Measurements from ENCODE around the gene ARF6. TPM values are rescaled to one million over a fixed set of nuclear protein-coding genes. Genes with fewer than 3 reads are reported as not detected.

Gene ARF6
- total and polyA plus RNA-seq, 10 of the 15 experiments (the other 5 are each of a cell fraction or from before 2014, with no cell fraction given), result 46.8 to 128 (median 71.9) TPM

DNA sequence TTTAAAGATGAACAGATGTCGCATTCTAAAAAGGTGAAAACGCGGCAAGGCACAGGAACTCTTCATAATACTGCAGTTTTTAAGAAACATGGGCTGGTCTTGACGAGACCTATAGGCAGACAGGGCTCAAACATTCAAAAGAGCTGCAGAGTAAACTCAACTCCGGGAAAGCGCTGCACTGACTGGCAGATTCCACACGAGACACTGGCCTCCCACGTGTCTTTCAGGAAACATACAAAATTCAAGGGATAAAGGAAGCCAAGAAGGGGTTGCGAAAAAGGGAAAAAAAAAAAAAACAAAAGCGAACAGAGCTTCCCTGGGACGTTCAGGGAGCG is 614 bp upstream of the ARF6 start (continued):
- TF ChIP-seq, protein P1, sequence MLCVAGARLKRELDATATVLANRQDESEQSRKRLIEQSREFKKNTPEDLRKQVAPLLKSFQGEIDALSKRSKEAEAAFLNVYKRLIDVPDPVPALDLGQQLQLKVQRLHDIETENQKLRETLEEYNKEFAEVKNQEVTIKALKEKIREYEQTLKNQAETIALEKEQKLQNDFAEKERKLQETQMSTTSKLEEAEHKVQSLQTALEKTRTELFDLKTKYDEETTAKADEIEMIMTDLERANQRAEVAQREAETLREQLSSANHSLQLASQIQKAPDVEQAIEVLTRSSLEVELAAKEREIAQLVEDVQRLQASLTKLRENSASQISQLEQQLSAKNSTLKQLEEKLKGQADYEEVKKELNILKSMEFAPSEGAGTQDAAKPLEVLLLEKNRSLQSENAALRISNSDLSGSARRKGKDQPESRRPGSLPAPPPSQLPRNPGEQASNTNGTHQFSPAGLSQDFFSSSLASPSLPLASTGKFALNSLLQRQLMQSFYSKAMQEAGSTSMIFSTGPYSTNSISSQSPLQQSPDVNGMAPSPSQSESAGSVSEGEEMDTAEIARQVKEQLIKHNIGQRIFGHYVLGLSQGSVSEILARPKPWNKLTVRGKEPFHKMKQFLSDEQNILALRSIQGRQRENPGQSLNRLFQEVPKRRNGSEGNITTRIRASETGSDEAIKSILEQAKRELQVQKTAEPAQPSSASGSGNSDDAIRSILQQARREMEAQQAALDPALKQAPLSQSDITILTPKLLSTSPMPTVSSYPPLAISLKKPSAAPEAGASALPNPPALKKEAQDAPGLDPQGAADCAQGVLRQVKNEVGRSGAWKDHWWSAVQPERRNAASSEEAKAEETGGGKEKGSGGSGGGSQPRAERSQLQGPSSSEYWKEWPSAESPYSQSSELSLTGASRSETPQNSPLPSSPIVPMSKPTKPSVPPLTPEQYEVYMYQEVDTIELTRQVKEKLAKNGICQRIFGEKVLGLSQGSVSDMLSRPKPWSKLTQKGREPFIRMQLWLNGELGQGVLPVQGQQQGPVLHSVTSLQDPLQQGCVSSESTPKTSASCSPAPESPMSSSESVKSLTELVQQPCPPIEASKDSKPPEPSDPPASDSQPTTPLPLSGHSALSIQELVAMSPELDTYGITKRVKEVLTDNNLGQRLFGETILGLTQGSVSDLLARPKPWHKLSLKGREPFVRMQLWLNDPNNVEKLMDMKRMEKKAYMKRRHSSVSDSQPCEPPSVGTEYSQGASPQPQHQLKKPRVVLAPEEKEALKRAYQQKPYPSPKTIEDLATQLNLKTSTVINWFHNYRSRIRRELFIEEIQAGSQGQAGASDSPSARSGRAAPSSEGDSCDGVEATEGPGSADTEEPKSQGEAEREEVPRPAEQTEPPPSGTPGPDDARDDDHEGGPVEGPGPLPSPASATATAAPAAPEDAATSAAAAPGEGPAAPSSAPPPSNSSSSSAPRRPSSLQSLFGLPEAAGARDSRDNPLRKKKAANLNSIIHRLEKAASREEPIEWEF (IDR thresholded peaks at IDR 0.05; ENCODE audit: insufficient replicate concordance, low read depth, low read length), result no peak
- no peak for TF ChIP-seq GABPA (IDR thresholded peaks at IDR 0.05; ENCODE audit: low read depth)
- TF ChIP-seq EED (IDR thresholded peaks at IDR 0.05; ENCODE audit: low read depth), result no peak
- TF ChIP-seq, protein P2, sequence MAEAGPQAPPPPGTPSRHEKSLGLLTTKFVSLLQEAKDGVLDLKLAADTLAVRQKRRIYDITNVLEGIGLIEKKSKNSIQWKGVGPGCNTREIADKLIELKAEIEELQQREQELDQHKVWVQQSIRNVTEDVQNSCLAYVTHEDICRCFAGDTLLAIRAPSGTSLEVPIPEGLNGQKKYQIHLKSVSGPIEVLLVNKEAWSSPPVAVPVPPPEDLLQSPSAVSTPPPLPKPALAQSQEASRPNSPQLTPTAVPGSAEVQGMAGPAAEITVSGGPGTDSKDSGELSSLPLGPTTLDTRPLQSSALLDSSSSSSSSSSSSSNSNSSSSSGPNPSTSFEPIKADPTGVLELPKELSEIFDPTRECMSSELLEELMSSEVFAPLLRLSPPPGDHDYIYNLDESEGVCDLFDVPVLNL (IDR thresholded peaks at IDR 0.05; ENCODE audit: low read depth, low read length), result peak; percentile 71
- TF ChIP-seq YY1 (IDR thresholded peaks at IDR 0.05; ENCODE audit: low read depth, low read length), result no peak
- TF ChIP-seq EP300 (IDR thresholded peaks at IDR 0.05; ENCODE audit: borderline replicate concordance in 1 of 2, control insufficient read depth in 1 of 2, low read depth in 2 of 2, low read length in 2 of 2), result 0 out of 4 replicates have a peak, but pooled peaks of 1 of the 2 experiments have one; percentile 51
- TF ChIP-seq, protein P3, sequence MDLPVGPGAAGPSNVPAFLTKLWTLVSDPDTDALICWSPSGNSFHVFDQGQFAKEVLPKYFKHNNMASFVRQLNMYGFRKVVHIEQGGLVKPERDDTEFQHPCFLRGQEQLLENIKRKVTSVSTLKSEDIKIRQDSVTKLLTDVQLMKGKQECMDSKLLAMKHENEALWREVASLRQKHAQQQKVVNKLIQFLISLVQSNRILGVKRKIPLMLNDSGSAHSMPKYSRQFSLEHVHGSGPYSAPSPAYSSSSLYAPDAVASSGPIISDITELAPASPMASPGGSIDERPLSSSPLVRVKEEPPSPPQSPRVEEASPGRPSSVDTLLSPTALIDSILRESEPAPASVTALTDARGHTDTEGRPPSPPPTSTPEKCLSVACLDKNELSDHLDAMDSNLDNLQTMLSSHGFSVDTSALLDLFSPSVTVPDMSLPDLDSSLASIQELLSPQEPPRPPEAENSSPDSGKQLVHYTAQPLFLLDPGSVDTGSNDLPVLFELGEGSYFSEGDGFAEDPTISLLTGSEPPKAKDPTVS (IDR thresholded peaks at IDR 0.05; ENCODE audit: low read depth, low read length), result no peak
- TF ChIP-seq POLR2AphosphoS2 (IDR thresholded peaks at IDR 0.05; ENCODE audit: low read depth, low read length), result peak; percentile 45; the same call in 1 of the 2 replicates
- TF ChIP-seq DPF2 (IDR thresholded peaks at IDR 0.05), result no peak
- TF ChIP-seq TCF7 (IDR thresholded peaks at IDR 0.05; ENCODE audit: borderline replicate concordance), result peak; percentile 10; the same call in 1 of the 2 replicates
- TF ChIP-seq, protein P4, sequence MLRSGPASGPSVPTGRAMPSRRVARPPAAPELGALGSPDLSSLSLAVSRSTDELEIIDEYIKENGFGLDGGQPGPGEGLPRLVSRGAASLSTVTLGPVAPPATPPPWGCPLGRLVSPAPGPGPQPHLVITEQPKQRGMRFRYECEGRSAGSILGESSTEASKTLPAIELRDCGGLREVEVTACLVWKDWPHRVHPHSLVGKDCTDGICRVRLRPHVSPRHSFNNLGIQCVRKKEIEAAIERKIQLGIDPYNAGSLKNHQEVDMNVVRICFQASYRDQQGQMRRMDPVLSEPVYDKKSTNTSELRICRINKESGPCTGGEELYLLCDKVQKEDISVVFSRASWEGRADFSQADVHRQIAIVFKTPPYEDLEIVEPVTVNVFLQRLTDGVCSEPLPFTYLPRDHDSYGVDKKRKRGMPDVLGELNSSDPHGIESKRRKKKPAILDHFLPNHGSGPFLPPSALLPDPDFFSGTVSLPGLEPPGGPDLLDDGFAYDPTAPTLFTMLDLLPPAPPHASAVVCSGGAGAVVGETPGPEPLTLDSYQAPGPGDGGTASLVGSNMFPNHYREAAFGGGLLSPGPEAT (IDR thresholded peaks at IDR 0.05; ENCODE audit: low read depth), result no peak; the same call in 1 of the 2 replicates
- TF ChIP-seq MYB (IDR thresholded peaks at IDR 0.05; ENCODE audit: borderline replicate concordance, low read depth, low read length), result no peak
- TF ChIP-seq, protein P5, sequence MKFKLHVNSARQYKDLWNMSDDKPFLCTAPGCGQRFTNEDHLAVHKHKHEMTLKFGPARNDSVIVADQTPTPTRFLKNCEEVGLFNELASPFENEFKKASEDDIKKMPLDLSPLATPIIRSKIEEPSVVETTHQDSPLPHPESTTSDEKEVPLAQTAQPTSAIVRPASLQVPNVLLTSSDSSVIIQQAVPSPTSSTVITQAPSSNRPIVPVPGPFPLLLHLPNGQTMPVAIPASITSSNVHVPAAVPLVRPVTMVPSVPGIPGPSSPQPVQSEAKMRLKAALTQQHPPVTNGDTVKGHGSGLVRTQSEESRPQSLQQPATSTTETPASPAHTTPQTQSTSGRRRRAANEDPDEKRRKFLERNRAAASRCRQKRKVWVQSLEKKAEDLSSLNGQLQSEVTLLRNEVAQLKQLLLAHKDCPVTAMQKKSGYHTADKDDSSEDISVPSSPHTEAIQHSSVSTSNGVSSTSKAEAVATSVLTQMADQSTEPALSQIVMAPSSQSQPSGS (IDR thresholded peaks at IDR 0.05; ENCODE audit: low read length), result peak; percentile 51; the same call in 1 of the 2 replicates
- TF ChIP-seq MEF2B (IDR thresholded peaks at IDR 0.05; ENCODE audit: partially characterized antibody, poor library complexity, severe bottlenecking), result peak; percentile 29
- no peak for TF ChIP-seq TBL1XR1 (IDR thresholded peaks at IDR 0.05; ENCODE audit: low read depth, low read length)
- no peak for TF ChIP-seq ZNF207 (IDR thresholded peaks at IDR 0.05; ENCODE audit: borderline replicate concordance)
- no peak for TF ChIP-seq SUPT20H (IDR thresholded peaks at IDR 0.05; ENCODE audit: borderline replicate concordance, control insufficient read depth, low read depth, low read length)
- TF ChIP-seq FOS (IDR thresholded peaks at IDR 0.05; ENCODE audit: borderline replicate concordance, extremely low read depth, insufficient read length), result no peak
